Glutamatergic neuron (in vitro differentiated cells): Measurements from ENCODE around the gene GNA12. TPM values are rescaled to one million over a fixed set of nuclear protein-coding genes. Genes with fewer than 3 reads are reported as not detected.

Experiments
- DNase-seq: peaks from one replicate; pipeline ENCODE4 v3.0.0; 2022
- H3K27ac Mint-ChIP-seq: one replicate; pipeline ENCODE4 v1.8.0; 2020; ENCODE audit warnings: mild to moderate bottlenecking, mixed read lengths, inconsistent platforms; ENCODE audit not compliant: unreplicated experiment
- H3K27me3 Mint-ChIP-seq: one replicate; pipeline ENCODE4 v1.8.0; 2020; ENCODE audit warnings: mild to moderate bottlenecking, moderate library complexity, mixed read lengths, inconsistent platforms; ENCODE audit not compliant: unreplicated experiment
- H3K36me3 Mint-ChIP-seq: one replicate; pipeline ENCODE4 v1.8.0; 2020; ENCODE audit warnings: mild to moderate bottlenecking, mixed read lengths, inconsistent platforms; ENCODE audit not compliant: unreplicated experiment
- H3K4me1 Mint-ChIP-seq: one replicate; pipeline ENCODE4 v1.8.0; 2020; ENCODE audit warnings: mild to moderate bottlenecking, low read depth, mixed read lengths, inconsistent platforms; ENCODE audit not compliant: unreplicated experiment
- H3K4me3 Mint-ChIP-seq: one replicate; pipeline ENCODE4 v1.8.0; 2020; ENCODE audit warnings: mild to moderate bottlenecking, mixed read lengths, inconsistent platforms; ENCODE audit not compliant: unreplicated experiment
- H3K9me3 Mint-ChIP-seq: one replicate; pipeline ENCODE4 v1.8.0; 2020; ENCODE audit warnings: mild to moderate bottlenecking, moderate library complexity, mixed read lengths, inconsistent platforms; ENCODE audit not compliant: unreplicated experiment
- total RNA-seq: library from RNA; stranded (reverse); fragmentation: NEBNext Ultra II Directional; extraction: Animal tissue kit (Norgen Biotek cat#: 25700); gene quantifications from one replicate; pipeline ENCODE4 v1.2.1, GENCODE V29; 2021; ENCODE audit not compliant: unreplicated experiment
- TF ChIP-seq, protein P1 (sequence below): fragments of 200-600 bp; sonication (generic); IDR thresholded peaks from one replicate; pipeline ENCODE4 v1.5.0; 2021; ENCODE audit not compliant: partially characterized antibody, unreplicated experiment

Gene GNA12
- total RNA-seq, 1 donor from 2014 or later: 66.2 TPM

DNA sequence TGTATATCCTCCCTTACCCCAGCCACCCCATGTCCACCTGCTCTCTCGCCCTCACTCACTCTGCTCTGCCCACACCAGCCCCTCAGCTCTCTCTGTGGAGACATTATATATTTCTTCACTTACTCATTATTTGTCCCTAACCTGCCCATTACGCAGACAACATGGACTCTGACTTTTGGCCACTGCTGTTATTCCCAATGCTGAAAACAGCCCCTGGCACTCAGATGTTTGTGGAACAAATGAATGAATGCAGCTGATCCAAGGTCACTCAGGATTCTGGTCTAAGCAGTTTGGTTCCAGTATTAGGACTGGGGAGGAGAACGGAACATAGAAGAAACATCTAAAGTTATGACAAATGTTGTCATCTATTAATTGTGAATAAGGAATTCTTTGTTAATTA, 26.7 kb downstream of the GNA12 start:
- TF ChIP-seq, protein P1, sequence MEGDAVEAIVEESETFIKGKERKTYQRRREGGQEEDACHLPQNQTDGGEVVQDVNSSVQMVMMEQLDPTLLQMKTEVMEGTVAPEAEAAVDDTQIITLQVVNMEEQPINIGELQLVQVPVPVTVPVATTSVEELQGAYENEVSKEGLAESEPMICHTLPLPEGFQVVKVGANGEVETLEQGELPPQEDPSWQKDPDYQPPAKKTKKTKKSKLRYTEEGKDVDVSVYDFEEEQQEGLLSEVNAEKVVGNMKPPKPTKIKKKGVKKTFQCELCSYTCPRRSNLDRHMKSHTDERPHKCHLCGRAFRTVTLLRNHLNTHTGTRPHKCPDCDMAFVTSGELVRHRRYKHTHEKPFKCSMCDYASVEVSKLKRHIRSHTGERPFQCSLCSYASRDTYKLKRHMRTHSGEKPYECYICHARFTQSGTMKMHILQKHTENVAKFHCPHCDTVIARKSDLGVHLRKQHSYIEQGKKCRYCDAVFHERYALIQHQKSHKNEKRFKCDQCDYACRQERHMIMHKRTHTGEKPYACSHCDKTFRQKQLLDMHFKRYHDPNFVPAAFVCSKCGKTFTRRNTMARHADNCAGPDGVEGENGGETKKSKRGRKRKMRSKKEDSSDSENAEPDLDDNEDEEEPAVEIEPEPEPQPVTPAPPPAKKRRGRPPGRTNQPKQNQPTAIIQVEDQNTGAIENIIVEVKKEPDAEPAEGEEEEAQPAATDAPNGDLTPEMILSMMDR: no peak
- H3K9me3 Mint-ChIP-seq: peaks cover 5% of the 10 kb centered on the region
- H3K36me3 Mint-ChIP-seq: peaks cover 8% of the 10 kb centered on the region
- H3K4me3 Mint-ChIP-seq: no peak overlapping the region
- peaks cover 35% of the 10 kb centered on the region for H3K4me1 Mint-ChIP-seq
- H3K27ac Mint-ChIP-seq: no peak overlapping the region
- peaks cover 5% of the 10 kb centered on the region for H3K27me3 Mint-ChIP-seq
- DNase-seq: no peak

DNA sequence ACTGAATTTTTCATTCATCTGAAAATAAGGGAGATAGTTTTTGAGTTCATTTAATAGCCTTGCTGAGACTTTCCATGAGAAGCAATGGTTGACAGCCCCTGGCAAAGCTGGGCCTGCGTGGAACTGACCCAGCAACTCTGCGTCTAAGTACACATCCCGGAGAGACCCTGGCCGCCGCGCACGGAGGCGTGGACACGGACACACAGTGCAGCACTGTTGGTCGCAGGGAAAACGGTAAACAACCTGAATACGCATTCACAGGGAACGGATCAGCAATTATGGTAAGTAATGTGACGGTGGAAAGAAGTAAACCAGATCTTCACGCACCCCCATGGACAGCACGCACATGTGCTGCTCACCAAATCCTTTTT, 28.2 kb downstream of the GNA12 start:
- Mint-ChIP-seq H3K9me3 (peaks cover 6% of the 10 kb centered on the region), H3K36me3 (peaks cover 8% of the 10 kb centered on the region), H3K27me3 (peaks cover 5% of the 10 kb centered on the region), H3K4me1 (peaks cover 35% of the 10 kb centered on the region), H3K4me3 (no peak overlapping the region), H3K27ac (no peak overlapping the region)
- DNase-seq: no peak
- TF ChIP-seq, protein P1: no peak

DNA sequence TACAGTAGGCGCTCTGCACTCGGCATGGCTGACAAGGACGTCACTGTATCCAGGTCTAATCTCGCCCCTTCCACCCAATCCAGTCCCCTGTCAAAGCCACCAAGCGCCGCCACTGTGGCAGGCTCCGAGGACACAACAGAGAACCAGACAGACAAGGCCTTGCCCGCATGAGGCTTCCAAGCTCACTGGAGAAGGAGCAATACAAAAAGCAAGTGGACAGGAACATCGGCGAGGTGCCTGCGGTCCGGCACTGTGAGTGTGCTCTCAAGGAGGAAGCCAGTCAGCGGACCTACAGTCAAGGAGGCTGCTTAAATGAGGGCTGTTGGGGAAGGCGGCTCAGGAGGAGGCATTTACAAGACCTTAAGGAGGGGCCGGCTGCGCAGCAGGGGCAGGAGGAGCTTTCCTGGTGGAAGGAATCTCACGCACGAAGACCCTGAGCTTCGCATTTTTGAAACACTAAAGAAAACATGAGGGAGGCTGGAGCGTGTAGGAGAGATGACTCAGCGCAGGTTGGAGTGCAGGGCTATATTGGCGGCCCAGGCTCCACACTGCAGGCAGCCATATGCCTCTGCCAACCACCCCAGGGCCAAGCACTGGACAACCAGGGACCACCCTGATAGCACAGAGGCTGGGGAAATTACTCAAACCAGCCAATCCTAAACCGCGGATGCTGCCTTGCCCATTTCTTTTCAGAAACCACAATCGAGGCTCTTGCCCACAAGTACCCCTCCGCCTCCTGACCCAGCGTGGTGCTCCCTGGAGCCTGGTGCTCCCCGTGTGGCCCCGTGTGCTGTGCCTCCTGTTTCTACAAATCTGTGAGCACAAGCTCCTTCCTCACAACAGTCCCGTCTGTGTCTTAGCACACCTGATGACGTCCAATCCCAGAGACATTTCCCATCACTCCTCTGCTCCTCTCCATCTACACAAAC, 28.9 kb downstream of the GNA12 start:
- Mint-ChIP-seq H3K4me3 (no peak overlapping the region), H3K4me1 (peaks cover 39% of the 10 kb centered on the region), H3K9me3 (peaks cover 9% of the 10 kb centered on the region), H3K36me3 (peaks cover 8% of the 10 kb centered on the region), H3K27ac (peak overlapping the region; percentile 8), H3K27me3 (peaks cover 5% of the 10 kb centered on the region)
- TF ChIP-seq, protein P1: no peak
- no peak for DNase-seq

DNA sequence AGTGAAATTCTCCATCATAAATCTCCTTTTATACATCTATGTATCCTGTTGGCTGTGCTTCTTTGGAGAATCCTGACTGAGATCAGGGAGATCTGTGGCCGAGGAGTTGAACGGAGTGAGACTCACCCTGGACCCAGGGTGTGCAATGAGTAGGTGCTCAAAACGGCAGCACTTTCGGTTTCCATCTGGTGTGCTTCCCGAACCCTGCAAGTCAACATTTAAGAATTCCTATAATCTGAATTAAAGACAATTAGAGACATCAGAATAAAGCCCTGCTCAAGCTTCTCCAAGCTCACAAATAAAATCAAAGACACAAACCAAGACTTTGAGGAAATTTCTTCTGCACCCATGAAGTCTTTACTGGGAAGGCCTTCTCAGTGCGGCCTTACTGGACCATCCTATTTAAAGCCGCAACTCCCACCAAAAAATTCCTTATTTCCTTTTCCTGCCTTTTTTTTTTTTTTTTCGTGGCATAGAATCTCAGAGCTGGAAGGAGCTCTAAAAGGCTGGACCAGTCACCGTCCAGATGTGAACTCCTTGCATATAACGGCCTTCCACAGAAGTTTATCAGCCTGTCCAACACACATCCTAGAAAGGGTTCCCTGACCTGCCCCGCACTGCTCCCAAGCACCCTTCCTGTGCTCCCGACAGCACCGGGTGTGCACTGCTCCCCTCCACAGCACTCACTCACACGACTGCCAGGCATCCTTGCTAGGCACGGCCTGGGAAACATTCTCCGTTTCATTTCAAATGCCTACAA, 29.7 kb downstream of the GNA12 start:
- Mint-ChIP-seq H3K27ac (no peak overlapping the region), H3K27me3 (peaks cover 2% of the 10 kb centered on the region), H3K36me3 (peaks cover 8% of the 10 kb centered on the region), H3K9me3 (peaks cover 9% of the 10 kb centered on the region), H3K4me1 (peaks cover 33% of the 10 kb centered on the region), H3K4me3 (no peak overlapping the region)
- DNase-seq: no peak
- TF ChIP-seq, protein P1: no peak
